GM18505 (cell line): ENCODE data around the gene PFKFB4.

Experiments
- ATAC-seq: cut with Tn5 transposase; IDR thresholded peaks from one replicate; pipeline ENCODE4 v1.9.1; 2021; ENCODE audit not compliant: unreplicated experiment
- POLR2A ChIP-seq: IDR thresholded peaks from 4 replicates; pipeline ENCODE4 v1.6.1; 2011; ENCODE audit warnings: borderline replicate concordance; ENCODE audit not compliant: insufficient read depth, insufficient read length; ENCODE audit errors: extremely low read depth

Gene PFKFB4

GRCh38 chr3:48556796-48557626 is at the start of gene PFKFB4:
PFKFB4 (minus strand) TSS chr3:48556803; CDS start chr3:48556777, 26 bp downstream.
- peak; percentile 80 for ATAC-seq
- TF ChIP-seq POLR2A, result peak; percentile 72

GRCh38 chr3:48601622-48601994 is 45.0 kb upstream of the PFKFB4 start:
- no peak for TF ChIP-seq POLR2A
- ATAC-seq, result no peak

GRCh38 chr3:48600711-48601621 is 44.4 kb upstream of the PFKFB4 start:
- no peak for ATAC-seq

GRCh38 chr3:48599509-48600285 is 43.1 kb upstream of the PFKFB4 start:
- no peak for ATAC-seq
- TF ChIP-seq POLR2A, result no peak

More at GRCh38 chr3:48600711-48601621, 44.4 kb upstream of the PFKFB4 start:
- no peak for TF ChIP-seq POLR2A

- ATAC-seq, result no peak
- TF ChIP-seq POLR2A, result no peak
Measured at GRCh38 chr3:48599077-48599501, 42.5 kb upstream of the PFKFB4 start.

- ATAC-seq, result no peak
- no peak for TF ChIP-seq POLR2A
Measured at GRCh38 chr3:48598323-48599076, 41.9 kb upstream of the PFKFB4 start.

GRCh38 chr3:48597408-48597800 is 40.8 kb upstream of the PFKFB4 start:
- TF ChIP-seq POLR2A, result no peak

GRCh38 chr3:48596676-48597407 is 40.2 kb upstream of the PFKFB4 start:
- no peak for TF ChIP-seq POLR2A
- no peak for ATAC-seq

More at GRCh38 chr3:48597408-48597800, 40.8 kb upstream of the PFKFB4 start:
- ATAC-seq, result no peak

- ATAC-seq, result no peak
- TF ChIP-seq POLR2A, result no peak
Measured at GRCh38 chr3:48596157-48596556, 39.6 kb upstream of the PFKFB4 start.

- no peak for ATAC-seq
- TF ChIP-seq POLR2A, result no peak
Measured at GRCh38 chr3:48595526-48596121, 39.0 kb upstream of the PFKFB4 start.

- ATAC-seq, result no peak
- no peak for TF ChIP-seq POLR2A
Measured at GRCh38 chr3:48595075-48595525, 38.5 kb upstream of the PFKFB4 start, which contains the start of gene COL7A1. COL7A1 (minus strand) TSS chr3:48595329; CDS start chr3:48595159, 170 bp downstream.
